Stomach (tissue), 9 donors: Measurements from ENCODE around the gene RMND1. TPM values are rescaled to one million over a fixed set of nuclear protein-coding genes. Genes with fewer than 3 reads are reported as not detected.
"Not testable (repeated sequence)": the region's sequence is repeated elsewhere in the genome, so short reads cannot be mapped to it uniquely, and the experiment has no call there.

Source experiments
- DNase-seq, 2 donors: peaks; one replicate each; pipeline versions ENCODE4 v3.0.0 to v3.0.0-alpha.2; 2013 to 2019
- H3K27ac ChIP-seq, 5 donors: fragments of 200-600 bp in 4 of 5; sonication (generic) in 4 of 5; one replicate each; pipeline ENCODE4 v1.5.1; 2013 to 2019; ENCODE audit warnings: mild to moderate bottlenecking in 1 of 5, moderate library complexity in 1 of 5
- H3K27me3 ChIP-seq, 3 donors: fragments of 200-600 bp; sonication (generic); one replicate each; pipeline ENCODE4 v1.5.1; 2017 to 2019; ENCODE audit warnings: mixed run types in 1 of 3
- H3K36me3 ChIP-seq, 4 donors: fragments of 200-600 bp; sonication (generic); 1 replicate in 3 of 4; 2 replicates in 1 of 4; pipeline ENCODE4 v1.5.1; 2016 to 2019
- H3K4me1 ChIP-seq, 4 donors: fragments of 200-600 bp; sonication (generic); one replicate each; pipeline ENCODE4 v1.5.1; 2016 to 2019
- H3K4me3 ChIP-seq, 4 donors: fragments of 200-600 bp; sonication (generic) in 3 of 4; one replicate each; pipeline ENCODE4 v1.5.1; 2016 to 2019; ENCODE audit warnings: mild to moderate bottlenecking in 1 of 4
- H3K9me3 ChIP-seq, 4 donors: fragments of 200-600 bp; sonication (generic); one replicate each; pipeline ENCODE4 v1.5.1; 2016 to 2019
- EP300 ChIP-seq: sonication (generic); formaldehyde crosslinking; IDR thresholded peaks from one replicate; pipeline ENCODE4 v1.6.1; 2017; ENCODE audit warnings: antibody characterized with exemption
- POLR2A ChIP-seq, 4 donors: fragments of 450-650 bp; IDR thresholded peaks; one replicate each; pipeline ENCODE4 v1.6.1; 2016; ENCODE audit warnings: antibody characterized with exemption in 4 of 4, control low read depth in 2 of 4, mild to moderate bottlenecking in 1 of 4, moderate library complexity in 1 of 4
- POLR2AphosphoS5 ChIP-seq, 3 donors: sonication (generic); formaldehyde crosslinking; IDR thresholded peaks; one replicate each; pipeline ENCODE4 v1.6.1; 2016; ENCODE audit warnings: antibody characterized with exemption in 3 of 3
- WGBS, 5 donors: extraction: QIAGEN DNeasy Blood & Tissue Kit in 3 of 5; methylation state at CpG; one replicate each; pipeline versions ENCODE4 v1.1.5 to v1.1.7; 2013 to 2018; 5-methylcytosine and 5-hydroxymethylcytosine counted together
- intact Hi-C: fragments of 100-400 bp; cut with DNase I; formaldehyde crosslinking; loops from one replicate; pipeline ENCODE4 v1.15.1; 2023; ENCODE audit warnings: low total_unique reads
- polyA plus RNA-seq, 3 donors: library from polyadenylated mRNA; stranded (reverse); fragments of 200-250 nt; gene quantifications; one replicate each; pipeline ENCODE4 v1.2.3, GENCODE V29; 2013
- small RNA-seq, 4 donors: library from RNA; depleted of rRNA; stranded (forward); fragments of <200 nt; gene quantifications; one replicate each; pipeline ENCODE3, GENCODE V24; 2016
- total RNA-seq, 5 donors: library from RNA; depleted of rRNA; stranded (reverse); fragments of >200 nt; gene quantifications; one replicate each; pipeline versions ENCODE4 v1.1.0 to v1.2.3, GENCODE V29; 2014 to 2016
- TF ChIP-seq, protein P1 (sequence below), 7 experiments: fragments of 450-650 bp in 4 of 7; fragments of 200-600 bp in 3 of 7; sonication (generic) in 3 of 7; IDR thresholded peaks; one replicate each; pipeline ENCODE4 v1.5.1; 2016 to 2019; ENCODE audit warnings: antibody characterized with exemption in 7 of 7, control low read depth in 2 of 7, mild to moderate bottlenecking in 1 of 7
- donor health status: healthy with polysubstance abuse.
- donor health status: Bipolar disorder and iron deficiency.
- donor health status: healthy.

RMND1 gene
- total and polyA plus RNA-seq, 8 donors, result 6.4 to 47.2 (median 16.4) TPM

GRCh38 chr6:151359486-151359885, 92.4 kb downstream of the RMND1 start:
- TF ChIP-seq POLR2AphosphoS5 (IDR thresholded peaks at IDR 0.05), result no peak
- H3K9me3 ChIP-seq, result no peaks in the 10 kb centered on the region
- peaks cover 3 to 53% (median 38%) of the 10 kb centered on the region in 4 donors for H3K36me3 ChIP-seq
- H3K4me1 ChIP-seq, result peaks cover 0 to 15% (median 3%) of the 10 kb centered on the region in 4 donors
- H3K4me3 ChIP-seq, result no peak overlapping the region
- intact Hi-C loops, result no loop called here
- no peak overlapping the region for H3K27ac ChIP-seq
- no peaks in the 10 kb centered on the region for H3K27me3 ChIP-seq
- 90 to 97% (median 95%) methylated on average over 5 of the region's 5 CpGs for WGBS, 5 donors
- DNase-seq, result no peak

DNA sequence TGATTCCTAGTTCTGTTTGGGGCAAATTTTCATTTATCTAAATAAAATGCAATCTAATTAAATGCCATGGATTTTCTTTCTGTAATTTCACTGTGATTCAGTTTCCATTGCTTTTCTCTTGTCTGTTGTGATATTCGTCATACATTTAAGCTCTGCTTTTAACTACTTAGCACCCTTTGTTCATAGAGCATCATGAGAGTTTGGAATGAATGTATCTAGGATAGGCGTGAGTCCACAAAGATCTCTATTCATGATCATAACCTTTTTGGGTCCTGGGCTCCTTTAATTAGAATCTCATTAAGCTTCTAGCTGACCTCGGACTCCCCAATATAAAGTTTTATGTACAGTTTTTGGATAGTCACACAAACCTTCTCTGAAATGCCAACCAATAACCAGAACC, 93.5 kb downstream of the RMND1 start:
- H3K4me3 ChIP-seq, result no peak overlapping the region
- WGBS, 5 donors, result 76 to 88% (median 84%) methylated on average over 3 of the region's 3 CpGs
- peaks cover 3 to 52% (median 38%) of the 10 kb centered on the region in 4 donors for H3K36me3 ChIP-seq
- intact Hi-C loops, result no loop called here
- no peak for DNase-seq
- no peaks in the 10 kb centered on the region for H3K27me3 ChIP-seq
- TF ChIP-seq POLR2AphosphoS5 (IDR thresholded peaks at IDR 0.05) (no peak), POLR2A (IDR thresholded peaks at IDR 0.05) (no peak), EP300 (no peak)
- TF ChIP-seq, protein P1, sequence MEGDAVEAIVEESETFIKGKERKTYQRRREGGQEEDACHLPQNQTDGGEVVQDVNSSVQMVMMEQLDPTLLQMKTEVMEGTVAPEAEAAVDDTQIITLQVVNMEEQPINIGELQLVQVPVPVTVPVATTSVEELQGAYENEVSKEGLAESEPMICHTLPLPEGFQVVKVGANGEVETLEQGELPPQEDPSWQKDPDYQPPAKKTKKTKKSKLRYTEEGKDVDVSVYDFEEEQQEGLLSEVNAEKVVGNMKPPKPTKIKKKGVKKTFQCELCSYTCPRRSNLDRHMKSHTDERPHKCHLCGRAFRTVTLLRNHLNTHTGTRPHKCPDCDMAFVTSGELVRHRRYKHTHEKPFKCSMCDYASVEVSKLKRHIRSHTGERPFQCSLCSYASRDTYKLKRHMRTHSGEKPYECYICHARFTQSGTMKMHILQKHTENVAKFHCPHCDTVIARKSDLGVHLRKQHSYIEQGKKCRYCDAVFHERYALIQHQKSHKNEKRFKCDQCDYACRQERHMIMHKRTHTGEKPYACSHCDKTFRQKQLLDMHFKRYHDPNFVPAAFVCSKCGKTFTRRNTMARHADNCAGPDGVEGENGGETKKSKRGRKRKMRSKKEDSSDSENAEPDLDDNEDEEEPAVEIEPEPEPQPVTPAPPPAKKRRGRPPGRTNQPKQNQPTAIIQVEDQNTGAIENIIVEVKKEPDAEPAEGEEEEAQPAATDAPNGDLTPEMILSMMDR (IDR thresholded peaks at IDR 0.05), result no peak
- no peaks in the 10 kb centered on the region for H3K9me3 ChIP-seq
- H3K27ac ChIP-seq, result no peak overlapping the region
- peaks cover 0 to 15% (median 3%) of the 10 kb centered on the region in 4 donors for H3K4me1 ChIP-seq

DNA sequence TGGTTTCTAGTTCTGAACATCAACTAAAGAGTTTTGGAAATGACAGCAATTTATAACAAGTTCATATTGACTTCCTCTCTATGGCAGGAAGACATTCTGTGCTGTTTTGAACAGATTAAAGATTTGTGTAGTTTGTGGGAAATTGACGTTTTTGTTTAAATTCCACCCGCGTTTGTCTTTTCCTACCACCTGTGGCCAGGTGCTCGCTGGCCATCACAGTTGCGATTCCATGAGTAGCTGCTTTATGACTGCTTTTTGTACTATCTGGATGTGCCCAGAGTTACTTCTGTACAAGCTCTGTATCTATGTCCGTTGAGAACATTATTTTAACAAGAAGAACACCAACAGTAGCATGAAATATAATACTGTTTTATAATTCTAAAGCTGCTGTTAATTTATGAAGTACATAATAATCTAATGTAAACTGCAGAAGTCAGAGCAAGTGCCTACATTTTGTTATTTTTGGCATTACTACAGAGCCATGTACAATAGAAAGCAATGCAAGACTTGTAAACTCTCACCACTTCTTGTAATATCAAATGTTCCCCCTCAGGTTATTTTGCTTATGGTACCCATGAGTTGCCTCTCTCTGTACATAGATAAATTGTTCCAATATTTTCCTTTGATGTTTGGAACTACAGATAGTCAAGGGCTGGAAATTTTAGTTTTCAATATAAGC, 94.0 kb downstream of the RMND1 start:
- H3K27me3 ChIP-seq, result no peaks in the 10 kb centered on the region
- peaks cover 0 to 15% (median 3%) of the 10 kb centered on the region in 4 donors for H3K4me1 ChIP-seq
- H3K36me3 ChIP-seq, result peaks cover 3 to 52% (median 36%) of the 10 kb centered on the region in 4 donors
- no peak for DNase-seq
- no peaks in the 10 kb centered on the region for H3K9me3 ChIP-seq
- TF ChIP-seq POLR2AphosphoS5 (IDR thresholded peaks at IDR 0.05), result no peak
- intact Hi-C loops, result no loop called here
- H3K27ac ChIP-seq, result no peak overlapping the region
- 43 to 76% (median 61%) methylated on average over 6 of the region's 6 CpGs for WGBS, 5 donors
- no peak overlapping the region for H3K4me3 ChIP-seq

DNA sequence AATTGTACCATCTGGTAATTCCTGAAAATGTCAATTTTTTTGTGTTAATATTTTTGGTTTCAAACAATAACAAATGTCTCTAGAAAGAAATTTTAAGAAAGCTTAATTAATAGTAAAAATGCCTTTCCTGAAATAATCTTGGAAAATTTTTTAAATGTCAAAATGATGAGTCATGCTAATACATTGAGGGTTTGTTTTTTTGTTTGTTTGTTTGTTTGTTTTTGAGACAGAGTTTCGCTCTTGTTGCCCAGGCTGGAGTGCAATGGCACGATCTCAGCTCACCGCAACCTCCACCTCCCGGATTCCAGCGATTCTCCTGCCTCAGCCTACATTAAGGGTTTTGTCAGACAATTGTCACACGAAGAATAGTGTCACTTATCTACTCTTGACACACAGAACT, 94.9 kb downstream of the RMND1 start:
- intact Hi-C loops, H3K9me3 ChIP-seq, H3K27me3 ChIP-seq, H3K27ac ChIP-seq, DNase-seq, H3K4me3 ChIP-seq: not testable (repeated sequence)
- H3K36me3 ChIP-seq, result peaks cover 3 to 49% (median 32%) of the 10 kb centered on the region in 4 donors
- WGBS, 5 donors, result 82 to 94% (median 89%) methylated on average over 6 of the region's 6 CpGs
- peaks cover 0 to 15% (median 3%) of the 10 kb centered on the region in 4 donors for H3K4me1 ChIP-seq

Small RNA genes within 50 kb of the gene (small RNA-seq; reads per million reads assigned to genes)
- gene RF00019, result 0 reads per million in 4 donors

Other genes with a start within 250 kb of the RMND1 start
- gene AKAP12, start 212.2 kb downstream of the RMND1 start, total RNA-seq, result 100 to 1,000 TPM in 1 of 5 donors, 10 to 100 TPM in 4; 26.2 to 110 (median 44.9) TPM
- gene AKAP12, start 212.2 kb downstream of the RMND1 start, polyA plus RNA-seq, result 1 to 10 TPM; 4.2 to 8.9 (median 8.0) TPM
- 10 to 100 TPM in 1 of 5 donors, 1 to 10 TPM in 3, under 1 TPM in 1; 0.89 to 19.1 (median 7.5) TPM for gene ZBTB2, start 60.6 kb downstream of the RMND1 start, total RNA-seq
- 1 to 10 TPM; 5.1 to 7.9 (median 7.5) TPM for gene ZBTB2, start 60.6 kb downstream of the RMND1 start, polyA plus RNA-seq
- 1 to 10 TPM in 1 of 5 donors, under 1 TPM in 3, not detected in 1; 0.29 to 3.6 (median 0.82) TPM for gene CCDC170, start 41.9 kb upstream of the RMND1 start, total RNA-seq
- gene CCDC170, start 41.9 kb upstream of the RMND1 start, polyA plus RNA-seq, result under 1 TPM; 0.05 to 0.61 (median 0.31) TPM